Measurements from ENCODE around the gene SKAP1. TPM values are rescaled to one million over a fixed set of nuclear protein-coding genes. Genes with fewer than 3 reads are reported as not detected.

The SKAP1 gene
- total and polyA plus RNA-seq, 9 donors, result 0.30 to 6.0 (median 2.4) TPM; not detected in 1

DNA sequence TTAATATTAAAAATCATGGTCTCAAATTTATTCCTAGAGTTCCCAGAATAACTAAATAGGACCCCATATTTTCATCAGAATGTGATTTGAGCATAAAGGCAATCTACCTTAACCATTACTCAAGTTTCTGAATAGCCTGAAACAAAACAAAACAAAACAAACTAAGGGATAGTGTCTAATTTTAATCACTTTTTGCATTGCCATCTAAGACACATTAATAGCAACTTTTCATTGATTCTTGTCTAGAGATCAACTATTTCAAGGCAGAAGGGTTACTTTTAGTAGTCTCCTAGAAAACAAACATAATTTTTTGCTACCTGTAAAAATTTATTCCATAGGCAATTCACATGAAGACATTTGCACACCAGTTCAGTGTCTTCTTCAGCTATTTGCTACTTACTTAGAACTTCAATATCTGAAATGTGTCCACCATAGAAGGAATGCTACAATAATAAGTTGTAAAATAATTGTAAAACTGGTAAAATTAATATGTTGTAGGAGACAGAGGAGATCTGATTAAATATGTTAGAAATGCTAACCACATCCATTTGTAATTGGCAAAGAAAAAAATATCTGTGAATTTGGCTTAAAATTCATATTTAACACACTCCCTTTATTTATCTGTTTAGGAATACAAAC is 94.7 kb downstream of the SKAP1 start:
- Histone ChIP-seq H3K27ac (no peak overlapping the region), H3K27me3 (no peaks in the 10 kb centered on the region), H3K4me1 (ENCODE audit: insufficient read depth) (no peaks in the 10 kb centered on the region), H3K9me3 (no peaks in the 10 kb centered on the region), H3K4me3 (no peak overlapping the region), H3K36me3 (no peaks in the 10 kb centered on the region)
- TF ChIP-seq EP300 (IDR thresholded peaks at IDR 0.05) (no peak), POLR2A (IDR thresholded peaks at IDR 0.05) (no peak)
- TF ChIP-seq, protein P1, sequence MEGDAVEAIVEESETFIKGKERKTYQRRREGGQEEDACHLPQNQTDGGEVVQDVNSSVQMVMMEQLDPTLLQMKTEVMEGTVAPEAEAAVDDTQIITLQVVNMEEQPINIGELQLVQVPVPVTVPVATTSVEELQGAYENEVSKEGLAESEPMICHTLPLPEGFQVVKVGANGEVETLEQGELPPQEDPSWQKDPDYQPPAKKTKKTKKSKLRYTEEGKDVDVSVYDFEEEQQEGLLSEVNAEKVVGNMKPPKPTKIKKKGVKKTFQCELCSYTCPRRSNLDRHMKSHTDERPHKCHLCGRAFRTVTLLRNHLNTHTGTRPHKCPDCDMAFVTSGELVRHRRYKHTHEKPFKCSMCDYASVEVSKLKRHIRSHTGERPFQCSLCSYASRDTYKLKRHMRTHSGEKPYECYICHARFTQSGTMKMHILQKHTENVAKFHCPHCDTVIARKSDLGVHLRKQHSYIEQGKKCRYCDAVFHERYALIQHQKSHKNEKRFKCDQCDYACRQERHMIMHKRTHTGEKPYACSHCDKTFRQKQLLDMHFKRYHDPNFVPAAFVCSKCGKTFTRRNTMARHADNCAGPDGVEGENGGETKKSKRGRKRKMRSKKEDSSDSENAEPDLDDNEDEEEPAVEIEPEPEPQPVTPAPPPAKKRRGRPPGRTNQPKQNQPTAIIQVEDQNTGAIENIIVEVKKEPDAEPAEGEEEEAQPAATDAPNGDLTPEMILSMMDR (IDR thresholded peaks at IDR 0.05), result no peak
- DNase-seq, result no peak
- intact Hi-C loops (cut with DNase I), result loop anchor here in 1 of 4 donors (10.0 kb wide), 1 partner anchor 290 kb away; the partner anchor contains the start of gene HOXB9

DNA sequence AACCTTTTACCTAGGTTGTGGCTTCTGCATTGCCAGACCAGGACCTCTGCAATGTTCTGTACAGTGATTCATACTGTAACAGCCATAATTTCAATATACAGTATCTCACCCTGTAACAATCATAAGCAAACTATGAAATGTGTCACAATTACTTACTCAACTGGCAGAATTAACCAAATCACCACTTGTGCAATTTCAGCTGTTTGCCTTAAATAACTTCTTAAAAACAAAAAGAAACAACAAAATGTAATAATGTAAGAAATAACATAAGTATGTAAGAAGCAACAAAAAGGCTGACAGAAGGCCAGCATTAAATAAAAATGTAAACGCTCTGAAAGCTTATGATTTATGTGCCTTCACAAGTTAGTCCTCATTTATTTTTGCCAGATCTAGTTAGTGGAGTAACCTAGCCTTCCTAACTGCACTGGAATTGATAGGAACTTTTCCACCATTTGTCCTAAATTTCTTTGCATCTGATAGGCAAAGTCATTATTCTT is 96.9 kb downstream of the SKAP1 start:
- H3K4me3 ChIP-seq, result no peak overlapping the region
- H3K4me1 ChIP-seq (ENCODE audit: insufficient read depth), result no peaks in the 10 kb centered on the region
- H3K9me3 ChIP-seq, result no peaks in the 10 kb centered on the region
- no peak overlapping the region for H3K27ac ChIP-seq
- no peak for DNase-seq
- intact Hi-C loops (cut with DNase I), result loop anchor here in 2 of 4 donors (5.0 to 10.0 kb wide), 2 partner anchors 284 to 292 kb away; partner anchors contain the start of genes HOXB8 (in 1 of the 2) and HOXB9 (in 1 of the 2)
- H3K36me3 ChIP-seq, result no peaks in the 10 kb centered on the region
- no peaks in the 10 kb centered on the region for H3K27me3 ChIP-seq
- WGBS, 3 donors, result 27 to 36% (median 28%) methylated on average over 1 of the region's 1 CpG
- TF ChIP-seq, protein P1 (IDR thresholded peaks at IDR 0.05), result no peak
- no peak for TF ChIP-seq EP300 (IDR thresholded peaks at IDR 0.05)
- TF ChIP-seq POLR2A (IDR thresholded peaks at IDR 0.05), result no peak

DNA sequence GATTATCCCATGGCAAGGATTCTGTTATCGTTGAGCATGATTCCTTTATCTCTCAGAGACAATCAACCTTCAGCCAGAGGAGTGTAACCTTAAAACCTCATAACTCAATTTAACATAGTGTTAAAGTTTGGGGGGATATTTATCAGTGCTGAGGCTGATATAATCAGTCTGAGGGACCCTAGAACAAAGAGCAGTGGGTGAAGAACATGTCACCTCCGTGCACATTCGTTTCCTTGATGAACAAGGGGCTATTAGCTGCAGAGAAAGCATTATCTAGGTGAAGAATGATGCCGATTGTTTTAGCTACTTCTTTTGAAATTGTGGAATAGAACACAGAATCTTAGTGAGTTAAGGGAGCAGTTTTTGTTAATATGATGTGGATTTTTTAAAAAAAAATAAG is 99.1 kb downstream of the SKAP1 start:
- no peak overlapping the region for H3K4me3 ChIP-seq
- no peaks in the 10 kb centered on the region for H3K9me3 ChIP-seq
- no peak for DNase-seq
- intact Hi-C loops (cut with DNase I), result loop anchor here in 2 of 4 donors (5.0 to 10.0 kb wide), 2 partner anchors 286 to 294 kb away; partner anchors contain the start of genes HOXB8 (in 1 of the 2) and HOXB9 (in 1 of the 2)
- no peaks in the 10 kb centered on the region for H3K36me3 ChIP-seq
- WGBS, 3 donors, result 22 to 31% (median 22%) methylated on average over 4 of the region's 4 CpGs
- TF ChIP-seq, protein P1 (IDR thresholded peaks at IDR 0.05), result no peak
- TF ChIP-seq POLR2A (IDR thresholded peaks at IDR 0.05) (no peak), EP300 (IDR thresholded peaks at IDR 0.05) (no peak)
- no peak overlapping the region for H3K27ac ChIP-seq
- H3K4me1 ChIP-seq (ENCODE audit: insufficient read depth), result no peaks in the 10 kb centered on the region
- no peaks in the 10 kb centered on the region for H3K27me3 ChIP-seq

DNA sequence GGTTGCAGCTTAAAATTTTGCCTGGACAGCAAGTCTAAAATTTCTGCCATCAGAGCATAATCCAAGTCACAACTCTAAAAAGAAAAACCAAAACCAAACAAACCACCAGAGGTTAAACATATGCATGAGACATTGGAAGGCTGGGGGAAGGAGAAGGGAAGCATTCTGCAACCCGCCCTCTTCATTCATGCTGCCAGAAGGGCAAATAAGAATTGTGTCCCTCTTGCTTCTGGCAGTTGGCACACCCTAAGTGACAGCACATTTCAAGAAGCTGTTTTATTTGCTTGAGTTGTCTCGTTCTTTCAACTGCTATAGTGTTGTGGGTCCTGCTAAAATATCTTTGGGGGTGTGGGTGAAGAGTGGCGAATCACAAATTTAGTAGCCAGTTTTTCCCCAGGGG is 99.6 kb downstream of the SKAP1 start:
- Histone ChIP-seq H3K36me3 (no peaks in the 10 kb centered on the region), H3K4me1 (ENCODE audit: insufficient read depth) (no peaks in the 10 kb centered on the region), H3K27me3 (no peaks in the 10 kb centered on the region), H3K4me3 (no peak overlapping the region), H3K27ac (no peak overlapping the region), H3K9me3 (no peaks in the 10 kb centered on the region)
- intact Hi-C loops (cut with DNase I), result loop anchor here in 2 of 4 donors (5.0 to 10.0 kb wide), 2 partner anchors 287 to 294 kb away; partner anchors contain the start of genes HOXB8 (in 1 of the 2) and HOXB9 (in 1 of the 2)
- no peak for DNase-seq
- TF ChIP-seq EP300 (IDR thresholded peaks at IDR 0.05) (no peak), POLR2A (IDR thresholded peaks at IDR 0.05) (no peak)
- TF ChIP-seq, protein P1 (IDR thresholded peaks at IDR 0.05), result no peak
- WGBS, 3 donors, result 45 to 54% (median 47%) methylated on average over 3 of the region's 3 CpGs

Measured in ovary (tissue), 9 donors.